HG03060 (cell line): ENCODE results near the gene LTB4R2.
"Not testable (repeated sequence)": the region's sequence is repeated elsewhere in the genome, so short reads cannot be mapped to it uniquely, and the experiment has no call there.

Source experiments
- ATAC-seq: cut with Tn5 transposase; IDR thresholded peaks from one replicate; pipeline ENCODE4 v1.9.1; 2021; ENCODE audit warnings: low read depth, moderate number of reproducible peaks; ENCODE audit not compliant: unreplicated experiment

Gene LTB4R2

DNA sequence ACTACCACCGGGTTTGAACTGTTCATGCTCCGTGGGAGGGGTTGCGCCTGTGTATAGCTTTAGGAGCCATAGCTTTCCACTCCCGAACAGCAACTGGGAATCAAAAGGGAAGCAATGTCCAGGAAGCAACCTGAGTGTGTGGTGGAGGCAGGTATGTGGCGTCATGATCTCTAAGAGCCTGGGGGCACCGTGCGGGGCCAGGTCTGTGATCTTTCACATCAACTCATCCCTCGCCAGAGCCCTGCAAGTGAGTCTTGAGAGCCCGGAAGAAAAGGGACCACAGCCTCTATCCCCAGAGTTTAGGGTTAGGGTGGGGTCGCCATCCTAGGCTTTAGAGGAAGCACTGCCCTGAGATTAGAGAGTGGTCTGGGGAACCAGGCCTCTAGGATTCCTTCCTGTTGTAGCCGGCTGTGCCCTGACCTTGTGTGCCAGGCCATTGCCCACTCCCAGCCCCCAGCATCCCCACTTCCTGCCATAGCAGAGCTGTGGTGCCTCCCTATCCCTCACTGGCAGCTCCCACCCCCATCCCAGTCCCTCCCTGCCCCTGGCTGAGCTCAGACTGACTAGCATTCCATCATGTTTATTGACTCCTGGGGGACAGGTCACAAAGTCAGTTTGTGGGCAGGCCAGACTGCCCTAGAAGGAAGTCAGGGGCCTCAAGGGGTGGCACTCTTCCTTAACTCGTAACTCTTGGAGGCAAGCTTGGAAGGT lies 25.7 kb downstream of the LTB4R2 start:
- ATAC-seq = no peak

DNA sequence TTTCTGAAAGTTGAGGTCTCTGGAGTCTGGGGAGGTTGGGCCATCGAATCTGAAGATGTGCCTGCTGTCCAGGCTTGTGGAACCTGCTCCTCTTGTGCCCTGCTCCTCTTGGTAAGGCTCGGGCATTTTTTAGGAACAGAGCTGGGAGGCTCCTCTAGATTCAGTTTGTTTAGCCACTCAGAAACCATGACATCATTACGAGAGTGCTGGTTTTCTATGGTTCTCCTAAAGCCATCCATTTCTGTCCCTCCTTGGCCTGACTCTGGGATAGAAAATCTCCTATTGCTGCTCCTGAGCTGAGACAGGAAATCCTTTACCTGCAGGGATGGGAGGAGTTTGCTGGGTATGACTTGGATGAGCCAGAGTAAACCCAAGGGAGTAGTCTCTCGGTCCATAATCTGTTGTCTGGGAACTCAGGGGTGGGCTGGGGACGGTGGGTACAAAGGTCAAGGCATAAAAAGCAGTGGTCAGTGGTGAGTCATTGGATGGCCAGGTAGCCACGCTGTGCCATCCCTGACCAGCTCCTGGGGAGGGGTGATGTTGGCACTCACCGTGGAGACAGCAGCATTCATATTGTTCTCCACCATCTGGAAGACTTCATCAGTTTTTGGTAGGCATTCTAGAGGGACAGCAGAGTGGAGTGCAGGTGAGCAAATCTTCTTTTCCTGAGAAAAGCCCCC lies 27.3 kb downstream of the LTB4R2 start:
- ATAC-seq = no peak

DNA sequence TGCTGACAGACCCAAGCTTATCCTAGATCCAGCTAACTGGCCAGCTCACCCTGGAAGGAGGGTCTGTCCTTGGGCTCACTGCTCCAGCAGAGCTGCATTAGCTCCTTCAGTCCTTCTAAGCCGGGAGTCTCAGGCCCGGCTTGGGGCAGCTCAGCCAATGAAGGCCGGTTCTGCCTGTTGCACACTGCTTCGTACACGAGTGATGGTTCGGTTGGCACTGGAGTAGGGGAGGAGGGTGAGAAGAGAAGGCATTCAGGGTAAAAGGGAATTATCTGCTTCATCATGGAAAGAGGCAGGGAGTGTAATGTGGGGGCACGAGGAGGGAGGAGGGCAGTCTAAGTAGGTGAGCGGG lies 27.9 kb downstream of the LTB4R2 start:
- no peak for ATAC-seq

DNA sequence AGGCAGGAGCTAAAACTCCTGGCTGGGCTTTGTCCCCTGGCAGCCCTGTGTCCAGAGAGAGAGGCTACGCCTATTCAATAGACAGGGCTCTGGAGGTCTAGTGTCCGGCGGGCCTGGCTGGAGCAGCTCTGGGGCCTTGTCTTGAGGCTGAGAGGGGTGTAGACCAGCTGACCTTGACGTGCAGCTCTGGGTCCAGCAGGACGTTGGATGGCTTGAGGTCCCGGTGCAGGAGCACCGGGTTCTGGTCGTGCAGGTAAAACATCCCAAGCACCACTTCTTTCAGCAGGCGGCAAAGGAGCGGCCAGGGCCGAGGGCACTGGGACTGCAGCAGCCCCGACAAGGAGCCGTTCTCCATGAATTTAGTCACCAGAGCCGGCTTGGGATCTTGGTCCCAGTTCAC lies 28.9 kb downstream of the LTB4R2 start:
- no peak for ATAC-seq

DNA sequence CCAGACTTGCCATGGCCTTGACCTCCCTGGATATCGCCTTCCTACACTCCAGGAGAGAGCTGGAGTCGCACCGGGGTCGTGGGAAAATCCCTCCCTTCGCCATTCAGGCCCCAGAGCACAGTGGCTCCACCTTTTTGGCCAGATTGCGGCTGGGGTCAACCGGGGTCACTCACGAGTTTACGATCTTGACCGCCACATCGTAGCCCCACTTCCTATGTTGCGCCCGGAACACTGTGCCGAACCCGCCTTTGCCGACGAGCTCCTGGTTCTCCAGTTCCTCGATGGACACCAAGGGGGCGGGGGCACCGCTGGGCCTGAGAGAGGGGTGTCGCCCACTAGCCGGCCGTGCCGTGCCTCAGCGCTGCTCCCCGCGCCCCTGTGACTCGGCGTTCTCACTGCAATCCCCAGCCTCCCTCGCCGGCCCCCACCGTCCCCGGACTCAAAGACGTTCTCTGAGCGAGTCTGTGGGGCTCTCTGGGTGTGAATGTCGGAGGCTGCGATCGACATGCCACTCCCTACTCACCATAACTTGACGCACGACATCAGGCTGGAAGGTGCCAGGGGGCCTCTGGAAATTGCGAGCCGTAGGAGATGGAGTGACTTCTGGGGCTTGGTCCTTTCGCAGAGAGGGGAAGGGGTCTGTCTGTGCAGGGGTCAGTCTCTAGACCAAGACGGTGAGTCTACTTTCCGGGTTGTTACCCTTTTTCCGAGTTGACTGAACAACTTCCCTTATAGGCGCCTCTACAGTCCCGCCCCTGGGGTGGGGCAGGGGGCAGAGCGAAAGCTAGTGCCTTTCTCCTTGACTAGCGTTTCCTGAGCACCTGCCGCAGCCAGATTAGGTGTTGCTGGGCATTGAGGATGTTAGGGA lies 29.6 kb downstream of the LTB4R2 start, which contains the start of gene RIPK3:
RIPK3 (minus strand) TSS at position 708 of the 868 bp plus-strand sequence; CDS start at position 543, 165 bp downstream.
- ATAC-seq = no peak

DNA sequence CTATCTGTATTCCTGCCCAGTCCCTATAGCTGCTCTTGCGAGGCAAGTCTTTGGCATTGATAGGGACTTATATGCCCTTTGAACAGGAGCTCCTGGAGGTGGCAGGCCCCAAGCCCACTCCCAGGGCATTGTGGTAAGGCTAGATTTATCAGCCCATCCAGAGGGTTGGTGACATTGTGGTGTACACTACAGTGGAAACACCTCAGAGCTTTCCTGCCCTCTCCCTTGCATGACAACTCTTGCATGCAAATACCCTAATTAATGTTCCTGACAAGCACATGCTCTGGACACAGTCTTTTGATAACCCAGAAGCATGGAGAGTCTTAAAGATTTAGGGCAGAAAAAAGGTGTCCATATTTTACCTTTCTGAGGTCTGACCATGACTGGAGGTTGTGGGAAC lies 30.7 kb downstream of the LTB4R2 start:
- ATAC-seq = no peak

DNA sequence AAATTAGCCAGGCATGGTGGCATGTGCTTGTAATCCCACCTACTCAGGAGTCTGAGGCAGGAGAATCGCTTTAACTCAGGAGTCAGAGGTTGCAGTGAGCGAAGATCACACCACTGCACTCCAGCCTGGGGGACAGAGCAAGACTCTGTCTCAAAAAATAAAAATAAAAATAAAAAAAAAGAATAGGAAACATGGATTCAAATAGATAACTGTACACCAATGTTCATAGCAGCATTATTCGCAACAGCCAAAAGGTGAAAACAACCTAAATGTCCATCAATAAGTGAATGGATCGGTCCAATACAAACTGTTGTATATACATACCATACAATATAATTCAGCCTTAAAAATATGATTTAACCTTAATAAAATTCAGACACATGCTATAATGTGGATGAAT lies 32.9 kb downstream of the LTB4R2 start:
- ATAC-seq = no peak

DNA sequence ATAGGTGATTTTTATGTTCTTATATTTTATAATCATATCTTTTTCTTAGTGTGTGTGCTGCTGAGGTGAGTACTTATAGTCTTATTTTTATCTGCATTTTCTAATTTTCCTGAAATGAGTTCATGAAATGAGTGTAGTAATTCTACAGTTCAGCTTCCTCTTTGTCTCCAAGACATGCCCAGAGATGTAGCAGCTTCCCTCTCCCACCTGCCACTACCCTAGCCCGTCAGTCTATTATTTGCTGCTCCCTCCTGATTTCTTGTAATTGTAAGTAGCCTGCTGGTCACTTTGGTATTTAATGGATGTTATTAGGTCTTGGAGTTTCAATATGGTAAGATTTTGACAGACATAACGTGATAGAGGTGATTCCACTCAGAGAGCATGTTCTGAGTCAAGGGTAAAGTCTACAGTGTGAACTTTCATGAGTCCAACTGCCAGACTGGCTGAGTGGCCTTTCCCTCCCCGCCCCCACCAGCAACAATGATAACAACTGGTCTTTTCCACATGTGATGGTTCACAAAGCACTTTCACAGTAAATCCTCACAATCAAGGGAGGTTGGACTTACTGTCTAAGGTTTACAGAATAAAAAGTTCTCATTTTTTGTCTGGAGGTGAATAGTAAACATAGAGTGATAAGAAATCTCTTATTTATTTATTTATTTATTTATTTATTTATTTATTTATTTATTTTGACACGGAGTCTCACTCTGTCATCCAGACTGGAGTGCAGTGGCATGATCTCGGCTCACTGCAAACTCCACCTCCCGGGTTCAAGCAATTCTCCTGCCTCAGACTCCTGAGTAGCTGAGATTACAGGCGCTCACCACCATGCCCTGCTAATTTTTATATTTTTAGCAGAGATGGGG lies 34.1 kb downstream of the LTB4R2 start:
- ATAC-seq = no peak

DNA sequence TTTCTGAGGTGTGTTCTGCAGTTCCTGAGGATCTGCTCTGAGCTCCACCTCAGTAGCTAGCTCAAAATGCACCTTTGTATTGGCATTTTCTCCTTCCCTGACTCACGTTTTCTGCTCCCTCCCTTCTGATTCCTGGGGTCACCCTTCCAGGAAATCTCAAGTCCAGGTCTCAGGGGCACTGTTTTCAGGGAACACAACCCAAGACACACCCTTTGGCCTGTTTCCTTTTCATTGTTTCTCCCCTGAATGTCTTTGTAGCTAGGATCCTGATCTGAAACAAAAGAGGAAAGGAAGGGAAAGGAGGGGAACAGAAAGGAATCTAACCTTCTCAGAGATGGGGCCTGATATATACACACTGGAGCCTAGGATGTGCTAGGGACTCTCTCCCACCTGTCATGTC lies 37.2 kb downstream of the LTB4R2 start:
- no peak for ATAC-seq

DNA sequence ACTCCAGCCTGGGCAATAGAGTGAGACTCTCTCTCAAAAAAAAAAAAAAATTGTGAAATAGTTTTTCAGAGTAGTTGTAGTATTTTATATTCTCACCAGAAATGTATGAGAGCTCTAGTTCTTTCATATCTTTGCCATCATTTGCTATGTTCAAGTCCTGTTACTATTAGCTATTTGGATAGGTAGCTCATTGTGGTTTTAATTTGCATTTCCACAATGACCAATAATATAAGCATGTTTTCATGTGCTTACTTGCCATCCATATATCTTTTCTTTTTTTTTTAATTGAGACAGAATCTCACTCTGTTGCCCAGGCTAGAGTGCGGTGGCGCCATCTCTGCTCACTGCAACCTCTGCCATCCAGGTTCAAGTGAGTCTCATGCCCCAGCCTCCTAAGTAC lies 38.2 kb downstream of the LTB4R2 start:
- no peak for ATAC-seq

DNA sequence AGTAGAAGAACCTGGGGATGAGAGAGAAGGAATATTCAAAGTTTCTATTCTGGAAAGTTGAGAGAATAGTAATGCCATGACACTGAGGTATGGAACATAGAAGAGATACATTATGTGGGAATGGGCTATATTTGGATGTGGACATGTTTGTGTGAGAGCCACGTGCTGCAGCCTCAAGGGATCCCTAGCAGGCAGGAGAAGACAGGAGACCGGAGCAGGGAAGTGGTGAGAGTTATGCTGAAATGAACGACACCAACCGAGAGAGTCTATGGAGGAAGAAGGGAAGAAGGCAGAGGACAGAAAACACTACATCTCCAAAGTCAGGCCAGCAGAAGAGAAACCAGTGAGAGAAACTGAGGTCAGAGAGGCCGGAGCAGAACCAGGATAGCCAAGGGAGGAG lies 39.8 kb downstream of the LTB4R2 start:
- no peak for ATAC-seq

DNA sequence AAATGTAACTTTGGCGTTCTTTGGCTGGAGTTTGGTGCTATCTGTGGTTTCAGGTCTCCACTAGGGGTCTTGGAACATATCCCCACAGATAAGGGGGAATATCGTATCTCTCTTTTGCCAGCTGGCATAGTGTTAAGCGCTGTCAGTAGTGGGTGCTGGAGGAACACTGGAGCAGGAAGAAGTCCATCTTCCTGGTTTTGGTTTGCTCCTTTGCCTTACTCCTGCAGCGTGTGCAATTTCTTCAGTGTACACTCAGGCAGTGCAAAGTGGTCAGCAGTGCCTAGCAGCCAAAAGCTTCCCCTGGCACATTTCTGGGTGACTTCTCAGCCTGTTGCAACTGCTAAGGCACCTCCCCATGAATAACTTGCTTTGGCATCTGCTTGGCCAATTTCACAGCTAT lies 41.6 kb downstream of the LTB4R2 start:
- no peak for ATAC-seq

DNA sequence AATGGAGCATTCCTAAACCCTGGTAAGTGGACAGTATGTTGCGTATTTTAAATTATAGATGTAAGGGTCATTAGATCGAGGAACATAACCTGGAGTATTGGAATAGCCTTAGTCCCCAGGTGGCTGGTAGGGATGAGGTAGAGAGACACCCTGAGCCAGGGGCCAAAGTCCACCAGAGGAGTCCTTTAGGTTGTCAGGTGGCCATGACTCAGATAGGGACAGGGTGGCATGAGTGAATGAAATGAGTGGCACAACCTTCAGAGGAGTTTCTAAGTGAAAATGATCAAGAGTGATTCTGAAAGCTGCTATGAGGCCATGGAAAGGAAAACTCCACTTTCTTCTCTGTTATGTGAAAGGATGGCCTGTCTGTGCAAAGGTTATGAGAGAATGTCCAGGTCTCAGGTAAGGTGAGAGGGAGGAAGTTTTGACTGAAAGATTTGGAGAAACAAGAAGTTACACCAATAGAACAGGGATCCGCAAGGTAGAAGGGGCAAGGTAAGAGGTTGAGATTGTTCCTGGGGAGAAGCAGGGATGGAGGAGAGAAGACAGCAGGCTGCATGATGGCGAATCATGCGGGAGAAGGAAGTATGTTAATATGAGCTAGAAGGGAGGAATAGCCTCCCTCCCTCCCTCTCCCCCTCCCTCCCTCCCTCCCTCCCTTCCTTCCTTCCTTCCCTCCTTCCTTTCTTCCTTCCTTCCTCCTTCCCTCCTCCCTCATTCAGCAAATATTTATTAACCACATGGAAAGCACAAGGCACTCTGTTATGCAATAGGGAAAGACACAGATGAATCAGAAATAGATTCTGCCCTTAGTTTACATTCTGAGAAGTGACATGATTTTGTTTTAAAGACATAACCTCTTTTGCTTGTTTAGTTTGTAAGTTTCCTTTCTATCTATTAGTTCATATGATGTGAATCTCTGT lies 43.9 kb downstream of the LTB4R2 start:
- ATAC-seq = no peak

DNA sequence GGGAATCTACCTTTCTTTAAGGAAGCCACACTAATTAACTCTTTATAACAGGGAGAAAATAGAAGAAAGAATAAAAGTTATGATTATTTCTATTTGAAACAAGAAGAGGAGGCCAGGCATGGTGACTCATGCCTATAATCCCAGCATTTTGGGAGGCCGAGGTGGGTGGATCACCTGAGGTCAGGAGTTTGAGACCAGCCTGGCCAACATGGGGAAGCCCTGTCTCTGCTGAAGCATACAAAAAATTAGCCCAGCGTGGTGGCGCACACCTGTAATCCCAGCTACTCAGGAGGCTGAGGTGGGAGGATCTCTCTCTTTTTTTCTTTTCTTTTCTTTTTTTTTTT lies 44.5 kb downstream of the LTB4R2 start:
- not testable (repeated sequence) for ATAC-seq

DNA sequence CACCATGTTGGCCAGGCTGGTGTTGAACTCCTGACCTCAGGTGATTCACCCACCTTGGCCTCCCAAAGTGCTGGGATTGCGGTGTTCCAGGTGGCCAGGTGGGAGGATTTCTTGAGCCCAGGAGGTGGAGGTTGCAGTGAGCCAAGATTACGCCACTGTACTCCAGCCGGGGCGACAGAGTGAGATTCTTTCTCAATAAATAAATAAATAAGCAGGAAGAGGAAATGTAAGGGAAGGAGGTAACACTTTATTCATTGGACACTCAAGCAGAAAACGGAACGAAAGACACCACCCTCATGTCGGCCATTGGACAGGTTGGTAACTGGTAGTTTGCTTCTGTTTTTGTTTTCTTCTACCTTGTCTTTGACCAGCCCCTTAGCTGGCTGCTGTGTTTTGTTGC lies 45.1 kb downstream of the LTB4R2 start:
- no peak for ATAC-seq

DNA sequence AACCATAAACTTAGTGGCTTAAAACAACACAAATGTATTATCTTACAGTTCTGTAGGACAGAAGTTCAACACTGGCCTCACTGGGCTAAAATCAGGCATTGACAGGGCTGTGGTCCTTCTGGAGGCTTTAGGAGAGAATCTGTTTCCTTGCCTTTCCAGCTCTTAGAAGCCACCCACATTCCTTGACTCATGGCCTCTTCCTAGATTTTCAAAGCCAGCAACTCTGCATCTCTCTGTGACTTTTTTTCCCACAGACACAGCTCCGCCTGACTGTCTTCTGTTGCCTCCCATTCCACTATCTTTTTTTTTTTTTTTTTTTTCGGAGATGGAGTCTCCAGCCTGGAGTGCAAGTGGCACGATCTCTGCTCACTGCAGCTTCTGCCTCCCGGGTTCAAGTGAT lies 46.3 kb downstream of the LTB4R2 start:
- no peak for ATAC-seq

DNA sequence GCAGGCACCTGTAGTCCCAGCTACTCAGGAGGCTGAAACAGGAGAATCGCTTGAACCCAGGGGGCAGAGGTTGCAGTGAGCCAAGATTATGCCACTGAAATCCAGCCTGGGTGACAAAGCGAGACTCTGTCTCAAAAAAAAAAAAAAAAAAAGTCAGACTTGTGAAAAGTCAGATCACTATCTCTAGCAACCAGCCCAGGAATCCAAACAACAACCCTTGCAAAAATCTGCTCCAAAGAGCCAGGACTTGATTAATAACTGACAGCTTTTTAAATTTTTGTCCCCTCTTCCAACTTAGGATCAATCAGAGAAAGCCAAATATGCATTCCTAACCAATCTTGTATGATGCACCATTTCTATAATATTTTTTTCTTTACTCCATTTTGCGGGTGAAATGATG lies 50.3 kb downstream of the LTB4R2 start:
- ATAC-seq = no peak

DNA sequence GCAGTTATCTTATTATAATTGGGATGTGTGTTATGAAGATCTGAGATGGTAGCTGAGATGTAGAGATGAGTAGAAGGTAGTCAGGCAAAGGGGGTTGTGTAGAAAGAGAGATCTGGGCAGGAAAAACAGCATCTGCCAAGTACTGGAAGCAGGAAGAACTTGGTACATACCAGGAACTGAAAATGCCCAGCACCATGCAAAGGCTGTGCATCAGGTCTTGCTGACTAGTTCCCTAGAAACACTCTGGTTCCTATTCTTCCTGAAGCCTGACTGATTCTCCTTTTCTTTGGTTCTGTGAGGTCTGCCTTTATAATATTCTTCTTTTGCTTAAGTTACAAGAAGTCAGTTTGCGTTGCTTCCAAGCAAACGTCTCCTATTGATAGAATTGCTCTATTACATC lies 51.4 kb downstream of the LTB4R2 start:
- no peak for ATAC-seq
